ENCODE data around the gene DPM3. TPM values are rescaled to one million over a fixed set of nuclear protein-coding genes. Genes with fewer than 3 reads are reported as not detected.

DPM3 gene
- total and polyA plus RNA-seq, 2 of the 13 experiments (the other 11 are each of a cell fraction or from before 2014, with no cell fraction given) = 23.2 to 53.4 TPM

DNA sequence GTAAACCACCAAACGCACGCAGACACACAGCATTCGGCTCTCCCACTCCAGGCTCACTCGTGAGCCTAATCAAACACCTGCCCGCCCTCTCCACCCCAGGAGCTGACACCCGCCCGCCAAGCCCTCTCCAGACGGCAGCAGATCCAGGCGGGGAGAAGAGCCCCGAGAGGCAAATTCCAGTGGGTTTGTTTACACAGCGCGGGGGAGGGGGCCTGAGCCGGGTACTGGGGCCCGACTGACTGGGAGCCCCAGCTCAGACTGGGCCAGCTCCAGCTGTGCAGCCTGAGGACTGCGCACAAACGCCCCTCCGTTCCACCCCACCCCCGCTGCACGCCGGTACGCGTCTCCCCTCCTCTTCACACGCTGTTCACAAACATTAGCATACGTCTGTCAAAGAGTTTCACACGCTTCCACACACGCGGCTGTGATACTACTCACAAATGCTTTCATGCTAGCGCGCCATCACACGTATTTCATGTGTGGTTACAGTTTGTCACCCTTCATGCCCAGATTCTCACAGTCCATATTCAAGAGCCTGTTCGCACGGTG is 13.7 kb downstream of the DPM3 start (continued):
- no peak for TF ChIP-seq KAT7 (CRISPR knock-in tag; IDR thresholded peaks at IDR 0.05; ENCODE audit: borderline replicate concordance)
- TF ChIP-seq, protein P1, sequence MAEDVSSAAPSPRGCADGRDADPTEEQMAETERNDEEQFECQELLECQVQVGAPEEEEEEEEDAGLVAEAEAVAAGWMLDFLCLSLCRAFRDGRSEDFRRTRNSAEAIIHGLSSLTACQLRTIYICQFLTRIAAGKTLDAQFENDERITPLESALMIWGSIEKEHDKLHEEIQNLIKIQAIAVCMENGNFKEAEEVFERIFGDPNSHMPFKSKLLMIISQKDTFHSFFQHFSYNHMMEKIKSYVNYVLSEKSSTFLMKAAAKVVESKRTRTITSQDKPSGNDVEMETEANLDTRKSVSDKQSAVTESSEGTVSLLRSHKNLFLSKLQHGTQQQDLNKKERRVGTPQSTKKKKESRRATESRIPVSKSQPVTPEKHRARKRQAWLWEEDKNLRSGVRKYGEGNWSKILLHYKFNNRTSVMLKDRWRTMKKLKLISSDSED (CRISPR knock-in tag; IDR thresholded peaks at IDR 0.05) = no peak
- TF ChIP-seq, protein P2, sequence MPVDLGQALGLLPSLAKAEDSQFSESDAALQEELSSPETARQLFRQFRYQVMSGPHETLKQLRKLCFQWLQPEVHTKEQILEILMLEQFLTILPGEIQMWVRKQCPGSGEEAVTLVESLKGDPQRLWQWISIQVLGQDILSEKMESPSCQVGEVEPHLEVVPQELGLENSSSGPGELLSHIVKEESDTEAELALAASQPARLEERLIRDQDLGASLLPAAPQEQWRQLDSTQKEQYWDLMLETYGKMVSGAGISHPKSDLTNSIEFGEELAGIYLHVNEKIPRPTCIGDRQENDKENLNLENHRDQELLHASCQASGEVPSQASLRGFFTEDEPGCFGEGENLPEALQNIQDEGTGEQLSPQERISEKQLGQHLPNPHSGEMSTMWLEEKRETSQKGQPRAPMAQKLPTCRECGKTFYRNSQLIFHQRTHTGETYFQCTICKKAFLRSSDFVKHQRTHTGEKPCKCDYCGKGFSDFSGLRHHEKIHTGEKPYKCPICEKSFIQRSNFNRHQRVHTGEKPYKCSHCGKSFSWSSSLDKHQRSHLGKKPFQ (CRISPR knock-in tag; IDR thresholded peaks at IDR 0.05; ENCODE audit: insufficient replicate concordance) = no peak
- TF ChIP-seq SAP130 (CRISPR knock-in tag; IDR thresholded peaks at IDR 0.05; ENCODE audit: low read depth) = no peak
- TF ChIP-seq HNRNPUL1 (IDR thresholded peaks at IDR 0.05; ENCODE audit: low read depth, low read length) = no peak
- TF ChIP-seq, protein P3, sequence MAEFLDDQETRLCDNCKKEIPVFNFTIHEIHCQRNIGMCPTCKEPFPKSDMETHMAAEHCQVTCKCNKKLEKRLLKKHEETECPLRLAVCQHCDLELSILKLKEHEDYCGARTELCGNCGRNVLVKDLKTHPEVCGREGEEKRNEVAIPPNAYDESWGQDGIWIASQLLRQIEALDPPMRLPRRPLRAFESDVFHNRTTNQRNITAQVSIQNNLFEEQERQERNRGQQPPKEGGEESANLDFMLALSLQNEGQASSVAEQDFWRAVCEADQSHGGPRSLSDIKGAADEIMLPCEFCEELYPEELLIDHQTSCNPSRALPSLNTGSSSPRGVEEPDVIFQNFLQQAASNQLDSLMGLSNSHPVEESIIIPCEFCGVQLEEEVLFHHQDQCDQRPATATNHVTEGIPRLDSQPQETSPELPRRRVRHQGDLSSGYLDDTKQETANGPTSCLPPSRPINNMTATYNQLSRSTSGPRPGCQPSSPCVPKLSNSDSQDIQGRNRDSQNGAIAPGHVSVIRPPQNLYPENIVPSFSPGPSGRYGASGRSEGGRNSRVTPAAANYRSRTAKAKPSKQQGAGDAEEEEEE (CRISPR knock-in tag; IDR thresholded peaks at IDR 0.05; ENCODE audit: borderline replicate concordance) = no peak
- TF ChIP-seq RFX5 (IDR thresholded peaks at IDR 0.05; ENCODE audit: low read depth, low read length) = no peak; the same call in none of the 2 replicates
- TF ChIP-seq KLF6 (CRISPR knock-in tag; IDR thresholded peaks at IDR 0.05) = no peak
- no peak for TF ChIP-seq MED13 (CRISPR knock-in tag; IDR thresholded peaks at IDR 0.05)
- TF ChIP-seq, protein P4, sequence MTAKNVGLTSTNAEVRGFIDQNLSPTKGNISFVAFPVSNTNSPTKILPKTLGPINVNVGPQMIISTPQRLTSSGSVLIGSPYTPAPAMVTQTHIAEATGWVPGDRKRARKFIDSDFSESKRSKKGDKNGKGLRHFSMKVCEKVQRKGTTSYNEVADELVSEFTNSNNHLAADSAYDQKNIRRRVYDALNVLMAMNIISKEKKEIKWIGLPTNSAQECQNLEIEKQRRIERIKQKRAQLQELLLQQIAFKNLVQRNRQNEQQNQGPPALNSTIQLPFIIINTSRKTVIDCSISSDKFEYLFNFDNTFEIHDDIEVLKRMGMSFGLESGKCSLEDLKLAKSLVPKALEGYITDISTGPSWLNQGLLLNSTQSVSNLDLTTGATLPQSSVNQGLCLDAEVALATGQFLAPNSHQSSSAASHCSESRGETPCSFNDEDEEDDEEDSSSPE (CRISPR knock-in tag; IDR thresholded peaks at IDR 0.05) = no peak
- no peak for TF ChIP-seq TOE1 (CRISPR knock-in tag; IDR thresholded peaks at IDR 0.05)
- TF ChIP-seq, protein P5, sequence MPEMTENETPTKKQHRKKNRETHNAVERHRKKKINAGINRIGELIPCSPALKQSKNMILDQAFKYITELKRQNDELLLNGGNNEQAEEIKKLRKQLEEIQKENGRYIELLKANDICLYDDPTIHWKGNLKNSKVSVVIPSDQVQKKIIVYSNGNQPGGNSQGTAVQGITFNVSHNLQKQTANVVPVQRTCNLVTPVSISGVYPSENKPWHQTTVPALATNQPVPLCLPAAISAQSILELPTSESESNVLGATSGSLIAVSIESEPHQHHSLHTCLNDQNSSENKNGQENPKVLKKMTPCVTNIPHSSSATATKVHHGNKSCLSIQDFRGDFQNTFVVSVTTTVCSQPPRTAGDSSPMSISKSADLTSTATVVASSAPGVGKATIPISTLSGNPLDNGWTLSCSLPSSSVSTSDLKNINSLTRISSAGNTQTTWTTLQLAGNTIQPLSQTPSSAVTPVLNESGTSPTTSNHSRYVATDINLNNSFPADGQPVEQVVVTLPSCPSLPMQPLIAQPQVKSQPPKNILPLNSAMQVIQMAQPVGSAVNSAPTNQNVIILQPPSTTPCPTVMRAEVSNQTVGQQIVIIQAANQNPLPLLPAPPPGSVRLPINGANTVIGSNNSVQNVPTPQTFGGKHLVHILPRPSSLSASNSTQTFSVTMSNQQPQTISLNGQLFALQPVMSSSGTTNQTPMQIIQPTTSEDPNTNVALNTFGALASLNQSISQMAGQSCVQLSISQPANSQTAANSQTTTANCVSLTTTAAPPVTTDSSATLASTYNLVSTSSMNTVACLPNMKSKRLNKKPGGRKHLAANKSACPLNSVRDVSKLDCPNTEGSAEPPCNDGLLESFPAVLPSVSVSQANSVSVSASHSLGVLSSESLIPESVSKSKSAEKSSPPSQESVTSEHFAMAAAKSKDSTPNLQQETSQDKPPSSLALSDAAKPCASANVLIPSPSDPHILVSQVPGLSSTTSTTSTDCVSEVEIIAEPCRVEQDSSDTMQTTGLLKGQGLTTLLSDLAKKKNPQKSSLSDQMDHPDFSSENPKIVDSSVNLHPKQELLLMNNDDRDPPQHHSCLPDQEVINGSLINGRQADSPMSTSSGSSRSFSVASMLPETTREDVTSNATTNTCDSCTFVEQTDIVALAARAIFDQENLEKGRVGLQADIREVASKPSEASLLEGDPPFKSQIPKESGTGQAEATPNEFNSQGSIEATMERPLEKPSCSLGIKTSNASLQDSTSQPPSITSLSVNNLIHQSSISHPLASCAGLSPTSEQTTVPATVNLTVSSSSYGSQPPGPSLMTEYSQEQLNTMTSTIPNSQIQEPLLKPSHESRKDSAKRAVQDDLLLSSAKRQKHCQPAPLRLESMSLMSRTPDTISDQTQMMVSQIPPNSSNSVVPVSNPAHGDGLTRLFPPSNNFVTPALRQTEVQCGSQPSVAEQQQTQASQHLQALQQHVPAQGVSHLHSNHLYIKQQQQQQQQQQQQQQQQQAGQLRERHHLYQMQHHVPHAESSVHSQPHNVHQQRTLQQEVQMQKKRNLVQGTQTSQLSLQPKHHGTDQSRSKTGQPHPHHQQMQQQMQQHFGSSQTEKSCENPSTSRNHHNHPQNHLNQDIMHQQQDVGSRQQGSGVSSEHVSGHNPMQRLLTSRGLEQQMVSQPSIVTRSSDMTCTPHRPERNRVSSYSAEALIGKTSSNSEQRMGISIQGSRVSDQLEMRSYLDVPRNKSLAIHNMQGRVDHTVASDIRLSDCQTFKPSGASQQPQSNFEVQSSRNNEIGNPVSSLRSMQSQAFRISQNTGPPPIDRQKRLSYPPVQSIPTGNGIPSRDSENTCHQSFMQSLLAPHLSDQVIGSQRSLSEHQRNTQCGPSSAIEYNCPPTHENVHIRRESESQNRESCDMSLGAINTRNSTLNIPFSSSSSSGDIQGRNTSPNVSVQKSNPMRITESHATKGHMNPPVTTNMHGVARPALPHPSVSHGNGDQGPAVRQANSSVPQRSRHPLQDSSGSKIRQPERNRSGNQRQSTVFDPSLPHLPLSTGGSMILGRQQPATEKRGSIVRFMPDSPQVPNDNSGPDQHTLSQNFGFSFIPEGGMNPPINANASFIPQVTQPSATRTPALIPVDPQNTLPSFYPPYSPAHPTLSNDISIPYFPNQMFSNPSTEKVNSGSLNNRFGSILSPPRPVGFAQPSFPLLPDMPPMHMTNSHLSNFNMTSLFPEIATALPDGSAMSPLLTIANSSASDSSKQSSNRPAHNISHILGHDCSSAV (CRISPR knock-in tag; IDR thresholded peaks at IDR 0.05; ENCODE audit: borderline replicate concordance) = no peak
- no peak for TF ChIP-seq ZBTB7B (CRISPR knock-in tag; IDR thresholded peaks at IDR 0.05)
- TF ChIP-seq, protein P6, sequence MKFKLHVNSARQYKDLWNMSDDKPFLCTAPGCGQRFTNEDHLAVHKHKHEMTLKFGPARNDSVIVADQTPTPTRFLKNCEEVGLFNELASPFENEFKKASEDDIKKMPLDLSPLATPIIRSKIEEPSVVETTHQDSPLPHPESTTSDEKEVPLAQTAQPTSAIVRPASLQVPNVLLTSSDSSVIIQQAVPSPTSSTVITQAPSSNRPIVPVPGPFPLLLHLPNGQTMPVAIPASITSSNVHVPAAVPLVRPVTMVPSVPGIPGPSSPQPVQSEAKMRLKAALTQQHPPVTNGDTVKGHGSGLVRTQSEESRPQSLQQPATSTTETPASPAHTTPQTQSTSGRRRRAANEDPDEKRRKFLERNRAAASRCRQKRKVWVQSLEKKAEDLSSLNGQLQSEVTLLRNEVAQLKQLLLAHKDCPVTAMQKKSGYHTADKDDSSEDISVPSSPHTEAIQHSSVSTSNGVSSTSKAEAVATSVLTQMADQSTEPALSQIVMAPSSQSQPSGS (CRISPR knock-in tag; IDR thresholded peaks at IDR 0.05) = no peak
